Dedifferentiated amniotic fluid mesenchymal stem cell (primary cell): Measurements from ENCODE around the gene IFT122.
"Not testable (repeated sequence)": the region's sequence is repeated elsewhere in the genome, so short reads cannot be mapped to it uniquely, and the experiment has no call there.

Experiments used
- DNase-seq: peaks from one replicate; pipeline ENCODE4 v3.0.0-alpha.2; 2016; ENCODE audit errors: extremely low spot score

IFT122 gene

DNA sequence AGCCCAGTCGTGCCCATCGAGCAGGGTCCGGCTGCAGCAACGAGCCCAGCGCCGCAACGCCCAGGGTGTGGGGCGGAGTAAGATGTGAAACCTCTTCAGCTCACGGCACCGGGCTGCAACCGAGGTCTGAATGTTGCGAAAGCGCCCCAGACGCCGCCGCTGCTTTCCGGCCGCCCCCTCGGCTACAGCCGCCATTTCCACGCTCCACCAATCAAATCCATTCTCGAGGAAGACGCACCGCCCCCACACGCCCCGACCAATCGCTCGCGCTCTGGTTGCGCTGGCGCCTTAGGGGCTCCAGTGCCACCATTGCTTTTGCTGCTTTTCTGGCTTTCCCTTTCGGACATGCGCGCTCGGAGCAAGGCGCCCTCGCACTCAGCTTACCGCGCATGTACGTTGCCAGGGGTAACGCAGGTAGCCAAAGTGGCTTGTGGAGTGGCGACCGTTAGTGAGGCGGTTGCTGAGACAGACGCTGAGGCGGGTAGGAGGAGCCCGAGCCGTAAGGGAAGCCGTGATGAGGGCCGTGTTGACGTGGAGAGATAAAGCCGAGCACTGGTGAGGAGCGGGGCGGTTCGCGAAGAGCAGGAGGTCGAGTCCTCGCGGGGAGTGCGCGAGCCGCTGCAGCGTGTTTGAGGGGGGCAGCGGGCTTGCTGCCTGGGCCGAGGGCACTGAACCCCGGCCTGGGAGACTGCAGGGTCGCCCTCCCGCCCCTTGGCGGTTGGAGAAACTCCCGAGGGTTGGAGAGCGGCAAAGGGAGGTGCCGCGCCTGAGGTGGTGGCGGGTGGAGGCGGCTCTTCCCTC, at the start of gene IFT122, which contains the start of gene MBD4:
TSS of gene IFT122 (plus strand) at position 408 of the 801 bp plus-strand sequence. CDS start at position 515, 107 bp downstream.
TSS of gene MBD4 (minus strand) at position 132 of the 801 bp plus-strand sequence. CDS start at position 17, 115 bp downstream.
- DNase-seq: peak; percentile 97

DNA sequence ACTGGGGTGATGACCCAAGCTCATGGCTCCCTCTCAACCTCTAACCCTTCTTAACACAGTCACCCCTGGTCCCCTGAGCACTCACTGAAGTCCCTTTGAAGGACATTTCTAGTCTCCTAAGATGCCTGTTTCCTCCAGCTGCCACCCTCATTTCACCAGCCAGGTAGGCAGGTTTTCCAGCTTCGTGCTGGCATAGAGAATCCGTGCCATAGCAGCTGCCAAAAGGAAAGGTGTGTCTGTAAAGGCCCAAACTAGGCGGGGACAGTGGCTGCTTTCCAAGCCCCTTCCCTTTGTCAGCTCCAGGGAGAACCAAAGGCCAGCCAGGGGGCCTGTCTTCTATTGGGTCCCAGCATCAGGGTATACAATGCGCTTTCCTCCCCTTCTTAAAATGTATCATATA, 48.4 kb upstream of the IFT122 start:
- DNase-seq: not testable (repeated sequence)

DNA sequence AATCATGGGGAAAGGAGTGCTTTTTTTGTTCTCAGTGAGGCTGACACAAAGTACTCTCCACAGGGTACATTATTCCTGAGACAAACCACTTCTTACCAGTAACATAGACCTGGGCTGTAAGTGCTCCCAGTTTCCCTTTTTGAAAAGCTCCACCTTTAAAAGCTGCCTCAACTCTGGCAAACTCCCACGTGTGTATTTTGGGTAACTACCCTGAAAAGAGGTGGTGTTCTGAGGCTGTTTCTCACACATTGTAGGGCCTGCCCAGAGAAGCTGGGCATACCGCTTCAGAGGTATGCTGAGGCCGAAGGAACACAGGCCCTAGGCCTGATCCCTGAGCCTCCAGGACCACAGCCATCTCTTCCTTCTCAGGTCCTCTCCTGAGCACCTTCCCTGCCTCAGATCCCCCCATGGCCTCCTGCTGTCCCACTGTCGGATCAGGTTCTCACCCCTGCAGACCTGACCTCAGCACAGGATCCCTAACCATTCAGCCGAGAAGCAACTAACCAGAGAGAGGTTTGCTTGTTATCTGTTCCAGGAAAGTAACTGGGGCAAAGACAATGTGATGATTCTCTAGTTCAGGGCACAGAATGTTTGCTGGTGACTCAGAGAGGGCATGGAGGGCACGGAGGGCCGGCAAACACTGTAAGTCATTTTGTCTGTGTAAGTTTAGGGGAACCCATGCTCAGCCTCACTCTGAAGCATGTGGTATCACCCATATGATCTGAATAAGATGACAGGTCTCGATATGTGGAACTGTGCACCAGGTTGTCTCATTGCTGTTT, 47.7 kb upstream of the IFT122 start:
- not testable (repeated sequence) for DNase-seq

DNA sequence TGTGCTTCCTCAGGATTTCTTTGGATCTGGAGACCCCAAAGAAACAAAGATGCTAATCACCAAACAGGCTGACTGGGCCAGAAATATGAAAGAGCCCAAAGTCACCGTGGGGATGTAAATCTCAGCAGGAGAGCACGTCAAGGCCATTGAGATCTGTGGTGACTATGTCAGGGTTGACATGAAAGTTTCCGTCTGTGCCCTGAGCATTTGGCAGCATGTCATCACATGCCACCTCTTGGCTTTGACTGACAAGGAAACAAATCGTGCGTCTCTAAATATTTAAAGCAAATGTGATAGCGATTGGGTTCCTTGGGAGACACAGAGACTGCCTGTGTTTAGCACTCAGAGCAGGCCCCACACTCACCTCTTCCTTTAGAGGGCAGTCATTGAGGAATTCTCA, 46.8 kb upstream of the IFT122 start:
- no peak for DNase-seq

- DNase-seq: not testable (repeated sequence)
Measured at GRCh38 chr3:129393760-129394564, 46.1 kb upstream of the IFT122 start.

DNA sequence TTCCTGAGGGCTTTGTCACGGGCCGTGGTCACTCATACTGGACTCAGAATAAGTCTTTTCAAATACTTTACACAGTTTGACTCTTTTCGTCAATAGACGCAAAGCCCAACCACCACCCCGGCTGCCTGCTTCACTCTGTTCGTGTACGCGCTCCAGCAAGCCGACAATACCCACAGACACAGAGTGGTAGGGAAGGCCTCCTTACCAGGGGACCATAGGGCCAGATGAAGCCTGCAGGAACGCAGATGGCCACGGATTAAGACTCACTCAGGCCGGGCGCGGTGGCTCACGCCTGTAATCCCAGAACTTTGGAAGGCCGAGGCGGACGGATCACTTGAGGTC, 41.2 kb upstream of the IFT122 start:
- no peak for DNase-seq

GRCh38 chr3:129399145-129399894, 40.7 kb upstream of the IFT122 start:
- DNase-seq: peak; percentile 99

DNA sequence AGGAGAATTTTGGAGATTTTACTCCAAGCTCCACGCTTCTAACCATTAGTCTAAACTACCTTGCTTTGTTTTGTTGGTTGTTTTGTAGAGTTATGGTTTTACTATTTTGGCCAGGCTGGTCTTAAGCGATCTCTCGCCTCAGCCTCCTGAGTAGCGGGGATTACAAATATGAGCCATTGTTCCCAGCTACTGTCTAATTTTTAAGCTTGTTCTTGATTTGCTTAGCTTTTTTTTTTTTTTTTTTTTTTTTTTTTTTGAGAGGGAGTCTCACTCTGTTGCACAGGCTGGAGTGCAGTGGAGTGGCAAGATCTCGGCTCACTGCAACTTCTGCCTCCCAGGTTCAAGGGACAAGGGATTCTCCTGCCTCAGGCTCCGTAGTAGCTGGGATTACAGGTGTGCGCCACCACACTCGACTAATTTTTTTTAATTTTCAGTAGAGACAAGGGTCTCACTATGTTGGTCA, 40.1 kb upstream of the IFT122 start:
- no peak for DNase-seq

DNA sequence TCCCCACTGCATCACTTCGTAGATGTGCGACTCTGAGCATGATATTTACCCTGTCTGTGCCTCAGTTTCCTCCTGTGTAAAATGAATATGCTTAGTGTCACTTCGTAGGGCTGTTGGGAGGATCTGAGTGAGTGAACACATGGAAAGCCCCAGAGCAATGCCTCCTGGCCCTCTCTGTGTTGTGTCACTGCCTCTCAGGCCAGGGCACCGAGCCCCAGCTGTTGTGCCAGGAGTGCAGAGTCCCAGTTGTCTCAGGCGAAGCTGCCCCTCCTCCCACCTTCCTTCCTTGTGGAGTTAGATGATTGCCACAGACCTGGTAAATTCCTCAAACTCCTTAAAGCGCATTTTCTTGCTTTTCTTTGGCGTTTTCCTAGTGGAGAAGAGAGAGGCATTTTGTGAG, 37.8 kb upstream of the IFT122 start:
- DNase-seq: no peak

DNA sequence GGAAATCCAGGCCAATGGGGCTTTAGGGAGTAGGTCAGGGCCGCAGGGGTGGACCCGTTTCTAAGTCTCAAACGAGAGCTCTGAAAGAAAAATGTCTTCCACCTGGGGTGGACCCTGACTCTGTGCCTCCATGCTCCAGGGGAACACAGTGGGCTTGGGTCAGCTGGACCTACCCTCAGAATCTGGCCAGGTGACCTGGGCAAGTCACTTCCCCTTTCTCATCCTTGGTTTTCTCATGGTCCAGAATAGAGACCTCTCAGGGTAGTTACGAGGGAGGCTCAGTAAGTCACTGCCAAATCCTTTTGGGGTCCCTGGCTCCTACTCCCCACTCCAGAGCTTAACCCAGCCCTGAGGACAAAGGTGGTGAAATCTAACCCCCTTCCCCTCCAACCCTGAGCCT, 37.4 kb upstream of the IFT122 start:
- DNase-seq: no peak

DNA sequence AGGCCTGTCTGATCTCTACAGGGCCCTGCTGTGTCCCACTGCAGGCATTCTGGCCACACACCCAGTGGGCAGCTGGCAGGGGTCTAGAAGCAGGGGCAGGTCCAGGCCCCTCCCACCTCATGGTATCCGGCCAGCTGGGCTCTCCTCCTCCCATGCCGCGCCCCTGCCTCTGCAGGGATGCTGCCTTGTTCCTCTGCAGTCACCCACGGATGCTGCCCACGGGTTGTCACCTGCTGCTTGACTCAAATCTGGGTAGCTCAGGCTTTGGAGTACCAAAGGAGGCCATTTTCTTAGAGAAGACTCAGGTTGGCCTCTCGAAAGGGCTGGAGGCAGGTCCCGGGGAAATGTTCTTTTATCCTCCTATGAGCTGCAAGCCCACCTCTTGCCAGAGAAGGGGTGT, 36.6 kb upstream of the IFT122 start:
- DNase-seq: no peak

DNA sequence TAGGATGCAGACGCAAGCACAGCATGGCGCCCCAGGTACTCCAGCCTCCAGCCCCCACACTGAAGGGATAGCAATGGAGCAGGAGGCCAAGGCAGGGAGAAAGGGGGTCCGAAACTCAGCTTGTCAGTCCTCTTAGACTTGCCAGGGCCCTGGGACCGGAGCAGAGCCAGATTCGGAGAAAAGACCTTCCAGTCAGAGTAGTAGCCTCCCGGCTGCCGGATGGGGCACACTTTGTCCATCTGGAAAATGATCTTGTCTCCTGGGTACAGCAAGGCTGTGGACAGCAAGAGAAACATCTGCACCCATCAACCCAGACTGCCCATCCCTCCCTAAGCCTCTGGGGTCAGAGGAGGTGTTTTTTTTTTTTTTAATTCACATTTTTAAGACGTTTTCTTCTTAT, 35.9 kb upstream of the IFT122 start:
- no peak for DNase-seq

DNA sequence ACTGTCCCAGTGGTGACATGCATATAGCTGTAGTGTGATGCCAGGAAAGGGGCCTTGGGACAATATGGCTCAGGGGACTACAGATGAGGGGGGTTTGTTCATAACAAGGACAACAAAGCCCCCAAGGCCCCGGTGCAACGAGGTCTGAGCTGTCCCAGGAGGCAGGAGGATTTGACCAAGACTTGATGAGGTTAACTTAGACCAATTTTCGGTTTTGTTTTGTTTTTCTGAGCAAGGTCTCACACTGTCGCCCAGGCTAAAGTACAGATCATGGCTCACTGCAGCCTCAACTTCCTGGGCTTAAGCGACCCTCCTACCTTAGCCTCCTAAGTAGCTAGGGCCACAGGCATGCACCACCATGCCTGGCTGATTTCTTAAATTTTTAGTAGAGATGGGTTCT, 35.4 kb upstream of the IFT122 start:
- no peak for DNase-seq

DNA sequence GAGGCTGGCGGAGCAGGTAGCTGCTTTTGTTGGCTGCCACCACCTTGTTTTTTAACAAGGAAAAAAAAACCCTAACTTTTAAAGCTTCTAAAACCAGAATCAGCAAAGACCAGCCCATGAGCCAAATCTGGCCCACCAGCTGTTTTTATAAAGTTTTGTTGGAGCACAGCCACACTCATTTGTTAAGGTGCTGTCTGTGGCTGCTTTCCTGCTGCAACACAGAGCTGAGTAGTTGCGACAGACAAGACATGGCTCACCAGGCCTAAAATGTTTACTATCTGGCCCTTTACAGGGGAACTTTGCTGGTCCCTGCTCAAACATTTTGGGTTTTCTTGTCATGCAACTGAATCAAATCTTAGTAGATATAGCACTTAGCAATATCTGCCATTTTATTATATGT, 30.5 kb upstream of the IFT122 start:
- no peak for DNase-seq

DNA sequence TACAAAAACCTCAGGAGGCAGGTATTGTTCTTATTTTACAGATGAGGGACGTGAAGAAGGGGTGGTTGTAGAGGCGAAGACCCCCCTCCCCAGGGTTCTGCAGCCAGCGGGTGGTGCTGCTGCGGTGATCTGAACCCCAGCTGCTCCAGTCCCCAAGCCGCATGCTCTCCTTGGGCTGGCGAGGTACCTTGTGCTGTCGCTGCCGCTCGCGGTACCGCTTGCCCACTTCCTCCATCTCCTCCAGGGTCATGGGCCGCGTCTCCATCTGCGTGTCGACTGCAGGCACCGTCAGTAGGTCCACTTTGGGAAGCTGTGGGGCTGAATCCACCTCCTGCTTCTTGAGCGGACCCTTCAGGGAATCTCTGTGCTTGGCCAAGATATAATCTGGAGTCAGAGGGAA, 29.1 kb upstream of the IFT122 start:
- no peak for DNase-seq

- DNase-seq: no peak
Measured at GRCh38 chr3:129412542-129413198, 27.4 kb upstream of the IFT122 start.

DNA sequence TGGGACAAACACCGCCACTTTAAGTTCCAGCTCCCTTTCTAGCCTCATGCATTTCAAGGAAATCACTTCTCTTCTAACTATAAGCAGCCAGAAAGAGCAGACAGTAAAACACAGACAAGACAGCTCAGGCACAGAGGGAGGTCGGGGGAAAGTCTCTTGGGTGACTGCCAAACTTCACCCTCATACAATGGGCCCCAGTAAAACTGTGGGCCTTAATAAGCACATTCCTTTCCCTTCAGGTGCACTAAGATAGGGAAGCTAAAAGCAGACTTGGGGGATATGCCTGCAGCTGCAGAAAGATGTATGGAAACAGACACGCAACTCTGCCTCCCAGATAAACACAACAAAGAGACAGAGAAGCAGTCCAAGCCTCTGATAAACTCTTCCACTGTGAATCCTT, 26.8 kb upstream of the IFT122 start:
- DNase-seq: not testable (repeated sequence)

- DNase-seq: peak; percentile 33
Measured at GRCh38 chr3:129413687-129414506, 26.1 kb upstream of the IFT122 start.

- DNase-seq: no peak
Measured at GRCh38 chr3:129415378-129415777, 24.6 kb upstream of the IFT122 start.

DNA sequence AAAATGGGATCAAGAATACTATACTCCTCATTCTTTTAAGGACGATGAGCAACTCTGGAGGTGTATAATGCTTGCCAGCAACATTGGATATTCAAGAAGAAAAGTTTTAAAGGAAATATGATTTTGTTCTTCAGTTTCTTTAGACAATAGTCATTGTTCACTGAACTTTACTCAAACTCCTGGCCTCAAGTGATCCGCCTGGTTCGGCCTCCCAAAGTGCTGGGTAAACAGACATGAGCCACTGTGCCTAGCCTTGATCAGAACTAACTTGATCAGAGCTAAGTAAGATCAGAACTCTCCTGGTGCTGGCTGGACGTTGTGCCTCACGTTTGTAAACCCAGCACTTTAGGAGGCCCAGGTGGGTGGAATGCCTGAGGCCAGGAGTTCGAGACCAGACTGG, 24.2 kb upstream of the IFT122 start:
- no peak for DNase-seq
